NCI-H446 treated with DMSO at 0.1 percent for 48 hours (cell line): ENCODE measurements around the gene PDLIM5.
"Not testable (repeated sequence)": the region's sequence is repeated elsewhere in the genome, so short reads cannot be mapped to it uniquely, and the experiment has no call there.

ENCODE experiments used
- DNase-seq: peaks from one replicate; lab custom pipeline; 2025; lab: John Stamatoyannopoulos, UW

The PDLIM5 gene

DNA sequence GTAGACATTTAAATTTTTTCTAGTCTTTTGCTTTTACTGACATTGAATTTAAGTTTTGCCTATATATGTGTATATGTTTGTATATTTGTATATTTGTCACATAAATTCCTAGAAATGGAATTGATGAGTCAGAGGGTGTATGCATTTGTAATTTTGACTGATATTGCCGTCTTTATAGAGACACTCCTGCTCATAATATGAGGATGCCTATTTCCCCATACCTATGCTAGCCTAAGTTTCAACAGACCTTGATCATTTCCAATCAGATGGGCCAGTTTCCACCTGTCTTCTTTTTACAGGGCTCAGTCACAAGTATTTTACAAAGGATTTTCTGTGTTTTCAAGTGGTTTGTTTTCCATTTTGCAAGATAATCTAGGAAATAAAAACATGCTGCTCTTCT is 10.8 kb downstream of the PDLIM5 start:
- no peak for DNase-seq

DNA sequence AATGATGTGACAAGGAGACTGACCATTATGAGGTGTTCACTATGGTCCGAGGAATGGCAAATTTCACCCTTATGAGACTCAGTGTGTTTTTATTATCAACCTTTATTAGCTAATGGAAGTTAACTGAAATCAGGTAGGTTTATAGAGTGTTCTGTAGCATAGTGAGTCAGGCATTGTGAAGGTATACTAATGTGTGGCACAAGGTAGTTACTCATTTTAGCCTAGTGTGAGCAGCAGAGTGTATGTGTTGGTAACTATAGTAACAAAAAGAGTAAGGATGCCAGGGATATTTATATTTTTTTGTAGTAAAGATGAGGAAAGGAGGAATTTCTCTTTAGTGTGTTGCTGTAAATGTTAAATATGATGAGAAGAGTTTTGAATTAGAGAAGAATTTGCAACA is 12.0 kb downstream of the PDLIM5 start:
- no peak for DNase-seq

DNA sequence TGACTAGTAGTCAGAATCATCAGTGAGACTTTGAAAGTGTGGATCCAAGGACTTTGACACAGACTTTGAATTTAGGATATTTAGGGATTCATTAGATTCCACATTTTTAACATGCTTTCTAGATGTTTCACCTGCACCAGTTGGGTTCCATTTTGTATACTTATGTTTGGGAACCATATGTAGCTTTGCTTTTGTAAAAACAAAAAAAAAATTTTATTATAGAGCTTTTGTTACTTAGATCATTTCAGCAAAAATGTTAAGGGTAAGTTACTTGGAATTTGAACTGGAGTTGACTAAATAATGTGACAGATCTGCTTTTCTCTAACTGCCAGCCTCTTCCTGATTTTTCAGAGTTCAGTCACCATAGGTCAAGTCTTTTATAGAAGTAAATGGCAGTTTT is 14.6 kb downstream of the PDLIM5 start:
- DNase-seq, result no peak

DNA sequence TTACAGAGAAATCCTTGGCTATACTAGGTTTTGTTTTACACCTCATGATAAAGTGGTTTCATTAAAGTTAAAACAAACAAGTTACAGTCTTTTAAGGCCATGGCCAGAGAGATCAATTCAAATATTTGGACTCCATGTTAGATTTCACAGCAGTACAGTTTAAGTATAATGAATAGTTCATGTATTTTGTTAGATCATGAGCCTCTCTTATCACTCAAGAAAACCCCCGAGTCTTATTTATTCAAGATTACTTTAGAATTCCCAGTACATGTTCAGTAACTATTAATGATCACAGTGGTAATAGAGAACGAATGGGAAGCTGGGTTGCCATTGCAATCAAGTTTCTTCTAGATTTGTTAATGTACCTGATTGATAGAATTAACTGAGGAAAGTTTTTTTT is 15.2 kb downstream of the PDLIM5 start:
- no peak for DNase-seq

DNA sequence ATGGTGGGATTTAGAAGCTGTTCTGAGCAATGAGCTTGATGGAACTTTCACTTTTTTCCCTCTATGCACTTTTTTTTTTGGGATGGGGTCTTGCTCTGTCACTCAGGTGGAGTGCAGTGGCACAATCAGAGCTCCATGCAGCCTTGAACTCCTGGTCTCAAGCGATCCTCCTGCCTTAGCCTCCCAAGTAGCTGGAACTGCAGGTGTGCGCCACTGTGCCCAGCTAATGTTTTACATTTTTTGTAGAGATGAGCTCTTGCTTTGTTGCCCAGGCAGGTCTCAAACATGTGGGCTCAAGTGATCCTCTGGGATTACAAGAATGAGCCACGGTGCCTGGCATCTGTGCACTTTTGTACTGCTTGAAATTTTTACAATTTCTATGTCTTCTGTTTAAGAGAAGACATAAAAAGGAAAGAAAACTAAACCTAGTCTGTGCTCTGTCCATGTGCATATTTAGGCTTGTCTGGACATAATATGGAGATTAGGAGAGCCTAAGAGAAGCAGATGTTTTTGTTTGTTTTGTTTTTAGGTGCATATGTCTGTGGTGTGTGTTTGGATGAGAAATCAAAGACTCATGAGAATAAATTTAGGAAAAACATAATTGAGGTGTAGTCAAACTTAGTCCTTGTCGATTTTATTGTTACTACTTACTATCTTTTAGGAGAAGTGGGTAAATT is 16.5 kb downstream of the PDLIM5 start:
- no peak for DNase-seq

DNA sequence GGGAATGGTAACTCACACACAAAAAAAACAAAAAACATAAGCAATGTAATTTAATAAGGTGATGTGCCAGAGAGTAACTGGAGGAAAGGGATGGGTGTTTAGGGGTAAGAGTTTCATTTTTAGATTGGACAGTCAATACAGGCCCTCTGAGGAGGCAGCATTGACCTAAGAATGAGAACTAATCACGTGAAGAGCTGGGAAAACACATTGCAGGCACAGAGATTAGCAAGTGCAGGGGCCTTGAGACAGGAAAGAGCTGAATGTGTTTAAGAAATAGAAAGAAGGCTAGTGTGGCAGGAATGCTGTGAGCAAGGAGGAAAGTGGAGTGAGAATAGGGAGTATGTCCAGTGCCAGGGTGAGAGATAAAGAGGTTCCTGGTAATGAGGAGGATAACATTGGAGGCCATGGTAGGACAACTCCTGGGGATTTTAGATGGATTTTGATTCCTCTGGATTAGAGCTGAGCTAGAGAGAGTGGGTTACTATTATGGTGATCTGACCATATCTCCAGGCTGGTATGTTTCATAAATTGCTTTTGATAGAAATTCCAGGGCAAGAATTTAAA is 17.6 kb downstream of the PDLIM5 start:
- no peak for DNase-seq

DNA sequence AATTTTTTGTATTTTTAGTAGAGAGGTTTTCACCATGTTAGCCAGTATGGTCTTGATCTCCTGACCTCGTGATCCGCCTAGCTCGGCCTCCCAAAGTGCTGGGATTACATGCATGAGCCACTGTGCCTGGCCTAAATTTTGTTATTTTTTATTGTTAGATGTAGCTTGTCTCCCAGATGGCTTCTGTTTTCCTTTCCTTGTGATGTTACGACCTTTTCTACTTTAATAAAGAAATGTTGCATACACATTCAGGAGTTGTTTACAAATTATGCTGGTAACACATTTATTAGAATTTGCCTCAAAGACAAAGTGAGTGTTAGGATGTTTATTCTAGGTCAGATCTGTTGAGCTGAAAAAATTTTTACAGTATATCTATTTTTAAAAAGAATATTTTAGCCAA is 18.4 kb downstream of the PDLIM5 start:
- DNase-seq, result no peak

DNA sequence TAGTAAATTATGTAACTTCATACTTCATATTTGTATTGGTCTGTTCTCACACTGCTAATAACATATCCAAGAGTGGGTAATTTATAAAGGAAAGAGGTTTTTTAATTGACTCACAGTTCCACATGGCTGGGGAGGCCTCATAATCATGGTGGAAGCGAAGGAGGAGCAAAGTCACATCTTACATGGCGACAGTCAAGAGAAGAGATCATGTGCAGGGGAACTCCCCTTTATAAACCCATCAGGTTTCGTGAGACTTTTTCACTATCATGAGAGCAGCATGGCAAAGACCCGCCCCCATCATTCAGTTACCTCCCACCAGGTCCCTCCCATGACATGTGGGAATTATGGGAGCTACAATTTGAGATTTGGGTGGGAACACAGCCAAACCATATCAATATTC is 19.0 kb downstream of the PDLIM5 start:
- DNase-seq, result not testable (repeated sequence)

DNA sequence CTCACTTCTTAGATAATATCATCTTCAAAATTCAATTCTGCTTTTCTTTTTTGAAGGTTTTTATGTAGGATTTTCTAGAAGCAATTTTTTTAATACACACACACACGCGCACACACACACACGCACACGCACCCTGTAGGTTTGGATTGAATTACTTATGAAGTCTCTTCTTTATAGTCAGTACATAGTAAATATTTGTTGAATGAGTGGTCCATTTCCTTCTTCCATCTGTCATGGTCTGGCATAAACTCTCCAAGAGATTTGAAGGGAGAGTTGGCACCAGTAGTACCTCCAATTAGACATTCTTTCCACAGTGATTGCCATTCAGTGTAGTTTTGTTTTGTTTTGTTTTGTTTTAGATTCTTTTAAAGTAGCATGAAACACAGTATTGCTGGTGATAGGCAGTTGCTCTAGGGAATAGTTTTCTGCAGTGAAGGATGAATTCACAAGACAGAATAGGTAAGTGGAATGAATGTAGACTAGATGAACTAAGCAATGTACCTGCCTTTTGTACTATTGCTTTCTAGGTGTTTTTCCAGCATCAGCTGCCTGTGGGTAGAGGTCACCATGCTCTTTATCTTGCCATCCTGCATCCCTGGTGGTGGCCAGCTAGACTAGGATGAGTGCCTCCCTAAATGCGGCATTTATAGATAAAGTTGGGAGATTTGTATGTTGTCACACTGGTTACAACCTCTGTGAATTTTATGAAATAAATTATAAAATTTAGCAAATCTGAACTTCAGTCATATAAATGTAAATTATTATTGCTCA is 20.5 kb downstream of the PDLIM5 start:
- DNase-seq, result peak; percentile 88

DNA sequence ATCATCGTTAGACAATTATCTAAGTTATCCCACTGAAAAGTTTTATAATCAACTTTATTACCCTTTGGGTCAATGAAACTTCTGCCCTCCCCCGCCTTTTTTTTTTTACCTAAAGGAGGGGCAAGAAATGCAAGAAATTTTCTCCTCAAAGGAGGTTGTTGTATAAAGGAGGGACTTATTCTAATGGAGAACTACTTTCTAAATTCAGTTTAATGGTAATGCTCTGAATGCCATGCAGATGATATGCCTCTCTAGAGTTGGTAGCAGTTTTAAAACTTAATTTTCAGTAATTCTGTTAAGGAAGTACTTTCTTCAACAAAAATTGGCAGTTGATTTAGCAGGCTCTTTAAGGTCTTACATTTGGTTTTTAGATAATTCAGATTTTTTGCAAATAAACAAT is 23.3 kb downstream of the PDLIM5 start:
- no peak for DNase-seq

DNA sequence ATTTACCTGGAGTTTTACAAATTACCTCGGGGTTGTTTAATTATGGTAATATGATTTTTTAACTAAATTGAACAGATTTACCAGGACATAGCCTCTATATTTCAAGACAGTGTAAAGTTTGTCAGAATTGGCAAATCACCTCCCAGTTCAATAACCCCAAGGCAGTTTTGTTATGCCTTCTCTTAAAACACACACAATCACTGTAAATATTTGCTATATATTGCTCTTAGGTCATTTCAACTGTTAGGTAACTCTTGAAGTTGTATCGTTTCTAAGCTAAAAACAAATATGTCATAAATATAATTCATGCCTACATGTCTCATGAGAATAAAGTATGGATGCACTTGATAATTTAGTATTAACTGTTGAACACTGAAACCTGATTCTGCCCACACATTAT is 24.1 kb downstream of the PDLIM5 start:
- no peak for DNase-seq

DNA sequence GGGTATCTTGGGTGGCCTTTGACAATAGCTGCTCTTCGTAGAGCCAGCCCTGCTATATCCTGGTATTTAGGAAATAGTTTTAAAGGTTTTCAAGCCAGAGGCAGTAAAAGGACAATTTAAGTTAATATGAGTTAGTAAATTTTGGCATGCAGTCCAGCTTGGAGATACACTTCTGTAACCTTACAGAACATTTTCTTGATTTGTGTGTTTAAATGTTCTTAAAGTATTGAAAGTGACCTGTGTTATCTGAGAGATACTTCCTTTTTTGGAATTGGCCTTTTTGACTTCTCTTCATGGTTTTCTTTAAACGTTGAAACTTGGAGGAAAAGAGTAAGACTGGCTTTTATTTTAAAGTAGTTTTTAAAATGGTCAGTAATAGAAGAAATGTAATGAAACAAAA is 25.5 kb downstream of the PDLIM5 start:
- no peak for DNase-seq

DNA sequence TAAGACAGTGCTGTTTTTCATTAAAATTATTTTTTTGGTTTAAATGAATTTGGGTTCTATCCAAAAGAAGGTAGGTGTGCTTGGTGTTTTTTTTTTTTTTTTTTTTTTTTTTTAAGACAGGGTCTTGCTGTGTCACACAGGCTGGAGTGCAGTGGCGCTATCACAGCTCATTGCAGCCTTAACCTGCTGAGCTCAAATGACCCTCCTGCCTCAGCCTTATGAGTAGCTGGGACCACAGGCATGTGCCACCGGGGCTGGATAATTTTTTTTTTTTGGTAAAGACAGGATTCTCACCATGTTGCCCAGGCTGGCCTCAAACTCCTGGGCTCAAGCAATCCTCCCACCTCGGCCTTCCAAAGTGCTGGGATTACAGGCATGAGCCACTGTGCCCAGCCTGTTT is 27.1 kb downstream of the PDLIM5 start:
- DNase-seq, result not testable (repeated sequence)

DNA sequence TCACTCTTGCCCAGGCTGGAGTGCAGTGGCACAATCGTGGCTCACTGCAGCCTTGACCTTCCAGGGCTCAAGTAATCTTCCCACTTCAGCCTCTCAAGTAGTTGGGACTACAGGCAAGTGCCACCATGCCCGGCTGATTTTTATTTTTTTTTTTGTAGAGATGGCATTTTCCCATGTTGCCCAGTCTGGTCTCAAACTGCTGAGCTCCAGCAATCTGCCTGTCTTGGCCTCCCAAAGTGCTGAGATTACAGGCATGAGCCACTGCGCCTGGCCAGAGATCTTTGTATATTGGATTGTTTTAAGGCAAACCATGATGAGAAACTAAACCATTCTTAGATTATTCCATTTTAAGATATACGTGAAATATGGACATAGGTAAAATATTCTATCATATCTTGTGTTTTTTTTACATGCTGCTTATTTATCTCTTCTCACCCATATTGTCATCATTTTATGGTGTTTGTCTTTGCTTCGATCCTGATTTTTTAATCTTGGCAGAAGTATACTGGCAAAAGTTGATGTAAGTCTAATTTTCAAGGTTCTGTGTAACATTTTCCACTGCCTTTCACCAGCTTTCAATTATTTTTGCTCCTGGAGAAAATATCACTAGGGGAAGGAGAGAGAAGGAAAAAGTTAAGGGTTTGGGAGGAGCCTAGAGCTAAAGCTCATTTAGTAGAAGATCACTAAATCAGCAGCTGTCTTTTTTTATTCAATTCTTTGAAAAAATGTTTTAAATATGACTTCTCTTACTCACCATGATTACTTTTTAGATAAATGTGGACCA is 27.8 kb downstream of the PDLIM5 start:
- no peak for DNase-seq

DNA sequence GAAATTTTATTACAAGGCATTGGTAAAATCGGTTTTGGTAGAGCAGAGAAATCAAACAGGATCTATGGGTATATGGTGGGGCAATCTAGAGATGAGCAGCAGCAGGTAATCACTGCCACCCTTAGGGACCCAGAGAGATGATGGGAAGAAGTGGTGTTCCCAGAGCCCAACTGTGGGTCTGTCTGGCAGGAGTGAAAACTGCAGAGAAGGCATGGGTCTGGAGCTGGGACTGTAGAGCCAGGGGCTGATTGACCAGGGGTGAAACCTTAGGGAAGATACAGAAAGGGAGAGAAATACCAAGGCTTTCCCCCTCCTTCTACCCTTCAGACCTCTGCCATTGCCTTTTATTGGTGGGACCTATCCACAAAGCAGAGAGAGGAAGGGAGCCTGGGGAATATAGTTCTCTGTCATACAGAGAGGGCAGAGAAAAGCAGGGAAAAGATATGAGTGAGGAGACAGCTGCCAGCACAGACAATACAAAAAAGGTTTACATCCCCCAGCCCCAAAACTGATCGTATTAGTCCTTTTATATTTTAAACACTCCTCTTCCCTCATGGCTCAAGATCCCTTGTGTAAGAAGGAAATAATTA is 28.7 kb downstream of the PDLIM5 start:
- no peak for DNase-seq

DNA sequence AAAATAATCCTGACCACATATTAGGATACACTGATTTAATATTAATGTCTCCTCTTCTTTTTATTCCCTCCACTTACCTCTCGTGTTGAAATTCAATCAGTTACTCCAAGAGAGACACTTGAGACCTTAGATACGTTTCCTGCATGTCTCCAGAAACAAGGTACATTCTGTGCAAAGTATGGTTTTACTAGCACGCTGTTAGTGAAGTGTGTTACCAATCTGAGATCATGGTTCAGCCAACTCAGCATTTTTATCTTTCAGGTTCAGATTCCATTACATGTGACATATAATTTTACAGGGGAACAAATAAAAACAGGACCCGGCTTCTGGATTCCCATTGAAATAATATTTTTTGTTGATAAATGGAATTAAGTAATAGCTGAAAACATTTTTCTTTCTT is 32.2 kb downstream of the PDLIM5 start:
- no peak for DNase-seq

DNA sequence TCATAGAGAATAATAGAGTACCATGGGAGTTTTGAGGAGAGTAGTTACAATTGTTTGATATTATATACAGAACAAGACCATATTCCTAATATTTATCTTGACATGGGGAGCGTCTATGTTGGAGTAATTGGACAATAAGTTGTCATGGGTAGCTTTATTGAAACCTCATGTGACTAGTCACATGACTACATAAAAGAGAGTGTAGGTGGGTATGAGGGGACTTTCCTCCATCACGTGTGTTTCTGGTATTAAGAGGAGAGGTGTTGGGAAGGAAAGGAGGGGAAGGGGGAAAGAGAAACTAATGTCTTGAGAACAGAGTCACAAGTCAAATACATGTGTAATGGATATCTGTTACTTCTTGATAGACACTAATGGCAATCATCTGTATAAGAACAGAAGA is 33.1 kb downstream of the PDLIM5 start:
- DNase-seq, result no peak

DNA sequence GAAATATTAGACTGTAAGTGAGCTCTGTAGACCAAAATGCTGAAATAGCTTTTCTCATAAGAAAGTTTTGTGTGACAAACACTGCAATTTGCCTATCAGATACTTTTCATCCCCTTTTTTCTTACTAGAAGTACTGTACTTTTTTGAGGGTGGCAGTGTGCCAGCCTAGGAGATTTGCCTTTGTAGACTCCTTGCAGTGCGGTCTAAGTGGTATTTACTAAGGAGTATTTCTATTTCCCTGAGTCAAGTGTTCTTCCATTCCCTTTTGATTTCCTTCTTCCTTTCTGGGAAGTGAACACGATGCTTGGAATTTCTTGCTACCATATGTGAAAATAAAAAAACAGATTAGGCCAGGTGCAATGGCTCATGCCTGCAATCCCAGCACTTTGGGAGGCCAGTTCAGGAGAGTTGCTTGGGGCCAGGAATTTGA is 34.6 kb downstream of the PDLIM5 start:
- DNase-seq, result no peak

DNA sequence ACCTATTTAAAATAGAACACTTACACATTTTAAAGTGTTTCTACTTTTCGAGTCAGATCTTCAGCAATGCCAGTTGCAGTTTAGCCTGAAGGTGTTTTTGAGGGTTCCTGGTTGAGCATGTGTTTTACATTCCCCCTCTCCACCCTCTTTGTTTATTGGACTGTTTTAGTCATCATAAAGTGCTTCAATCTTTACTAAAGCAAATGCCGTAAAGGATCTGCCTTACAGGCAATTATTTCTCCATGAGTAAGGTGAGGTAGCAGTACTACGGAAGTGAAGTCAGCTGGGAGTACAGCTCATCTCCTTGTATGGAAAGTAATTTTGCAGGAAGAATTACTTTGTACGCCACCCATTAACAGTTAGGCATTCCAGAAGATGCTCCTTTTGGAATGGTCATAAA is 36.9 kb downstream of the PDLIM5 start:
- DNase-seq, result no peak

DNA sequence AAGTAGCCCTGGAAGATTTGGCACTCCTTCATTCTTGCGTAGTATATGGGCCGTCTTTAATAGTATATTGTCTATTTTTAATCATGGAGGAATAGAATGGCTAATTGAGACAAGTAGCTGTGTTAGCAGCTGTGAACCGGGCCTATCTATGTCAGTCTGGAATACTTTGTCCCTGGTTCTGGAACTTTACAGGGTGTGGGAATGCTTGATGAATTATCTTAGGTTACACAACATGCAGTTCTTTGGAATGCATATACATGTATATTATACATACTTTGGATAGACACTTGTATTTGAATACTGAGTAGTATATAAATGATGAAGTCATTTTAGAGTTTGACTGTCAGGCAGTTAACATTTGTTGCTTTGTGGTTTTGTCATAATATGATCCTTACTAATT is 37.4 kb downstream of the PDLIM5 start:
- DNase-seq, result no peak

DNA sequence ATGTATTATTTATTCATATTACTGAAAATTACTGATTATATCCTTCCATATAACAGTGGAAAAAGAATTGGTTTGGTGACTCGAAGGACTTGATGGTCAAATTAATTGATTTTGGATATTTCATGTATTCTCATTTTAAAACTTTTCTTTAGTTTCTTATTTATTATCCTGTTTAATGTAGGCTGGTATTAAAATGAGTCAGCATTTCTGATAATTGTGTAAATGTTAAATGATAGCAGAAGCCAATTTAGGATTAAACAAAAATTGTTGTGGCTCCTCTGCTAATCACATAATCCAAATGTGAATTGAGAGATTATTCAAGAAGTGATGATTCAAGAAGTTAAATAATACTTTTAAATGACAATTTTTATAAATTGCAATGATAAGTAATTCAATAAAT is 38.7 kb downstream of the PDLIM5 start:
- no peak for DNase-seq

DNA sequence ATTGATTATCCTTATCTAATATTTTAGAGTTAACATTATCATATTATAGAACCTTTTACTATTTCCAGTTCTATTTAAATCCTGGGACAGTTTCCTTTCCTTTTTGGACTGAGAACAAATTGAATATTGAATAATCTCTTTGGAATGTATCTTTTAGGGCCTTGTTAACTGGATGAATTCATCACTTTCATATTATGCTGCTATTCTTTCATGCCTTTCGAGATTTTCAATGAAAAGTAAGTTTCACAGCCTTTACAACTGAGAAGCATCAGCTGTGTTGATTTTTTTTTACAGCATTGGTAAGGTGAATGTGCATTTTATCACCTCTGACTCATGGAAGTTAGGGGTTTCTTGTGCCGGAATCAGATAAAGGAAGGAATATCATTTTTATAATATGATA is 39.6 kb downstream of the PDLIM5 start:
- DNase-seq, result no peak
